Small intestine (tissue), 7 donors: ENCODE results near the gene RANBP3. TPM values are rescaled to one million over a fixed set of nuclear protein-coding genes. Genes with fewer than 3 reads are reported as not detected.
"Not testable (repeated sequence)": the region's sequence is repeated elsewhere in the genome, so short reads cannot be mapped to it uniquely, and the experiment has no call there.

ENCODE experiments used
- DNase-seq, 2 donors: peaks; one replicate each; pipeline versions ENCODE4 v3.0.0 to v3.0.0-alpha.2; 2013
- FAIRE-seq: peaks from 2 replicates; lab custom pipeline; 2012; peaks lifted over from hg19 to GRCh38; lab: Jason Lieb, UNC
- H3K27ac ChIP-seq, 3 donors: one replicate each; pipeline ENCODE4 v1.5.1; 2013; ENCODE audit warnings: low read length in 2 of 3, mild to moderate bottlenecking in 2 of 3, control low read depth in 1 of 3, inconsistent platforms in 1 of 3, low read depth in 1 of 3, moderate library complexity in 1 of 3
- H3K27me3 ChIP-seq, 3 donors: one replicate each; pipeline ENCODE4 v1.6.1; 2013; ENCODE audit warnings: low read length in 3 of 3, inconsistent platforms in 1 of 3; ENCODE audit not compliant: control insufficient read depth in 3 of 3, insufficient read depth in 3 of 3
- H3K36me3 ChIP-seq, 3 donors: one replicate each; pipeline ENCODE4 v1.6.1; 2013; ENCODE audit warnings: low read length in 3 of 3, inconsistent platforms in 1 of 3, low read depth in 1 of 3, mild to moderate bottlenecking in 1 of 3, moderate library complexity in 1 of 3; ENCODE audit not compliant: control insufficient read depth in 3 of 3, insufficient read depth in 2 of 3
- H3K4me1 ChIP-seq, 3 donors: one replicate each; pipeline ENCODE4 v1.6.1; 2013; ENCODE audit warnings: low read length in 2 of 3, inconsistent platforms in 1 of 3, low read depth in 1 of 3, mild to moderate bottlenecking in 1 of 3, moderate library complexity in 1 of 3; ENCODE audit not compliant: control insufficient read depth in 3 of 3, insufficient read depth in 2 of 3
- H3K4me3 ChIP-seq, 3 donors: one replicate each; pipeline ENCODE4 v1.5.1; 2013; ENCODE audit warnings: low read length in 3 of 3, control low read depth in 1 of 3, inconsistent platforms in 1 of 3, low read depth in 1 of 3, mild to moderate bottlenecking in 1 of 3, moderate library complexity in 1 of 3
- H3K9me3 ChIP-seq, 2 donors: one replicate each; pipeline ENCODE4 v1.6.1; 2013; ENCODE audit warnings: low read depth in 1 of 2, low read length in 1 of 2; ENCODE audit not compliant: control insufficient read depth in 2 of 2, insufficient read depth in 1 of 2
- WGBS, 3 donors: extraction: QIAGEN DNeasy Blood & Tissue Kit; methylation state at CpG; one replicate each; pipeline ENCODE4 v1.1.7; 2013; 5-methylcytosine and 5-hydroxymethylcytosine counted together
- polyA plus RNA-seq, 4 donors: library from polyadenylated mRNA; stranded (reverse) in 3 of 4; unstranded in 1 of 4; fragments of 200-250 nt in 3 of 4; fragments of 120-200 nt in 1 of 4; gene quantifications; one replicate each; pipeline versions ENCODE4 v1.2.1 to v1.2.3, GENCODE V29; 2013
- donor health status: healthy with polysubstance abuse.
- donor health status: control.
- donor health status: control.
- donor health status: Bipolar disorder and iron deficiency.
- donor health status: healthy.

RANBP3 gene
- polyA plus RNA-seq, 4 donors: 23.0 to 52.5 (median 38.3) TPM

GRCh38 chr19:5988517-5989387, 10.8 kb upstream of the RANBP3 start:
- WGBS, 3 donors: 82 to 87% (median 84%) methylated on average over 8 of the region's 8 CpGs
- Histone ChIP-seq H3K9me3 (peaks cover 0 to 3% of the 10 kb centered on the region in 2 donors), H3K27me3 (no peaks in the 10 kb centered on the region), H3K27ac (no peak overlapping the region), H3K4me1 (peaks cover 0 to 11% (median 0%) of the 10 kb centered on the region in 3 donors), H3K36me3 (peaks cover 0 to 26% (median 0%) of the 10 kb centered on the region in 3 donors), H3K4me3 (no peak overlapping the region)
- DNase-seq (no peak), FAIRE-seq (no peak)

GRCh38 chr19:5987077-5987818, 9.3 kb upstream of the RANBP3 start:
- Histone ChIP-seq H3K27ac (no peak overlapping the region), H3K36me3 (peaks cover 0 to 12% (median 0%) of the 10 kb centered on the region in 3 donors), H3K4me3 (peak overlapping the region in 1 of 3 donors; percentile 44), H3K27me3 (no peaks in the 10 kb centered on the region), H3K9me3 (peaks cover 0 to 3% of the 10 kb centered on the region in 2 donors), H3K4me1 (peaks cover 0 to 9% (median 0%) of the 10 kb centered on the region in 3 donors)
- DNase-seq (peak; percentile 89 to 90), FAIRE-seq (no peak)
- WGBS, 3 donors: 12 to 20% (median 17%) methylated on average over 17 of the region's 17 CpGs

GRCh38 chr19:5985837-5986236, 7.9 kb upstream of the RANBP3 start:
- not testable (repeated sequence) for FAIRE-seq, DNase-seq, H3K36me3 ChIP-seq, H3K27me3 ChIP-seq, H3K4me1 ChIP-seq, H3K4me3 ChIP-seq, H3K9me3 ChIP-seq
- WGBS, 3 donors: 88 to 93% (median 90%) methylated on average over 5 of the region's 5 CpGs
- peak overlapping the region in 1 of 3 donors; percentile 28 for H3K27ac ChIP-seq

DNA sequence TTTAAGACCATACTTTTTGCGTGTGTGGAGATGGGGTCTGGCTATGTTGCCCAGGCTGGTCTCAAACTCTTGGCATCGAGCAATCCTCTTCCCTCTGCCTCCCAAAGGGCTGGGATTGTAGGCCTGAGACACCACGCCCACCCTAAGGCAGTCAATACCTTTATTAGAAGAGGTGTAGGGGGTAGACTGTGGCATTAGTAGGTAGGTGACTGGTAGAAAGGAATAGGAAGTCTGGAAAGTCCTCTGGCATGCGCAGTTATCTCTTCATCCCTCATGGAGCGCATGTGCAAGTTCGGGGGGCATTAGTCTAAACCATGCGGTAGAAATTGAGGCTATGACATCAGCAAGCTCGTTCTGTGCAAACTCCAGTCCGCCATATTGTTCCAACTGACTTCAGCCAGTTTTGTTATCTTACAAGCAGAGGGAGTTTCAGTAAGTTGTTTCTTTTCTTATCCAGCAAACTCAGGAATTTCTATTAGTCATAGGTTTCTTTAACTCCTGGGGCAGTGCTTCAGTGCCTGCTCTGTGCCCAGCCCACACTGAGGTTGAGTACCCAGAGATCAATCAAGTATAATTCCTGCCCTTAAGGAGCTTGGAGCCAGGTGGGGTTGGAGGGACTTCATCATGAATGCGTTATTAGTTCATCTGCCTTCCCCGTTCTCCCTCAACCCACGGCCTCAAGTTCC, 7.3 kb upstream of the RANBP3 start:
- DNase-seq (no peak), FAIRE-seq (no peak)
- Histone ChIP-seq H3K9me3 (no peaks in the 10 kb centered on the region), H3K27ac (peak overlapping the region in 1 of 3 donors; percentile 28), H3K4me1 (peaks cover 0 to 9% (median 0%) of the 10 kb centered on the region in 3 donors), H3K4me3 (no peak overlapping the region), H3K27me3 (no peaks in the 10 kb centered on the region), H3K36me3 (no peaks in the 10 kb centered on the region)
- 85 to 89% (median 89%) methylated on average over 12 of the region's 12 CpGs for WGBS, 3 donors

GRCh38 chr19:5984600-5984999, 6.7 kb upstream of the RANBP3 start:
- Histone ChIP-seq H3K36me3 (no peaks in the 10 kb centered on the region), H3K27ac (no peak overlapping the region), H3K4me1 (peaks cover 0 to 9% (median 0%) of the 10 kb centered on the region in 3 donors), H3K9me3 (no peaks in the 10 kb centered on the region), H3K27me3 (no peaks in the 10 kb centered on the region), H3K4me3 (no peak overlapping the region)
- 64 to 86% (median 84%) methylated on average over 4 of the region's 4 CpGs for WGBS, 3 donors
- FAIRE-seq (no peak), DNase-seq (no peak)

GRCh38 chr19:5983367-5983955, 5.5 kb upstream of the RANBP3 start:
- no peaks in the 10 kb centered on the region for H3K9me3 ChIP-seq
- WGBS, 3 donors: 63 to 73% (median 65%) methylated on average over 14 of the region's 14 CpGs
- H3K36me3 ChIP-seq: no peaks in the 10 kb centered on the region
- no peak overlapping the region for H3K4me3 ChIP-seq
- peaks cover 0 to 16% (median 8%) of the 10 kb centered on the region in 3 donors for H3K4me1 ChIP-seq
- H3K27me3 ChIP-seq: no peaks in the 10 kb centered on the region
- DNase-seq: no peak
- no peak for FAIRE-seq
- H3K27ac ChIP-seq: peak overlapping the region in 1 of 3 donors; percentile 1

DNA sequence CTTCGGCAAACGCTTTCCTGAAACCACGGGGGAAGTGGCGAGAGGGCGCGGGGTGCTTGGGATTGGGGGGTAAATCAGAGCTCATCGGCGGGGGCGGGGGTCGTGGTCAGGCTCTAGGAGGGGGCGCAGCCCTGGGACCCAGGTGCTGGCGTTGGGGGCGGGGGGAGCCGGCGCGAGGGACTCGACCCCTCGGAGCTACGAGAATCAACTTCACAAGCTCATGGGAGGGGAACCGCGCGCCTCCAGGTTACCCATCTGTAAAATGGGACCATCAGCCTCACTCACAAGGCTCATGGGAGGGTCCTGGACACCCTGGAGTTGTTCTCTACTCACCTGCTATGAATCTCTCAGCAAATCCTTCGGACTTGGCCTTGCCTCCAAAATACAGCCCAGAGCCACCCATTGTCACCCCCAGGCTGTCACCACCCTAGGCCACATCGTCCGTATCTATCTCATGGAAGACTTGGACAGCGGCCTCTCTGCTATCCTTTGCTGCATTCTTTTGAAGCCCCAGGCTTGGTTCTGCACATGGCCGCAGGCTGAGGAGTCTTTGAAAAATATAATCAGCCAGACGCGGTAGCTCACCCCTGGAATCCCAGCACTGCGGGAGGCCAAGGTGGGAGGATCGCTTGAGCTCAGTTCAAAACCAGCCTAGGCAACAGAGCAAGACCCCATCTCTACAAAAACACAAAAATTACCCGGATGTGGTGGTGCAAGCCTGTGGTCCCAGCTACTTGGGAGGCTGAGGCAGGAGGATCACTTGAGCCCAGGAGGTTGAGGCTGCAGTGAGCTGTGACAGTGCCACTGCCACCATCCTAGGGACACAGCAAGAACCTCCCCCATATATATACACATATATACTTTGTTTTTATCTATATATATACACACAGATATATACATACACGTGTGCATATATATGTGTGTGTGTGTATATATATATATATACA, 939 bp upstream of the RANBP3 start:
- FAIRE-seq (no peak), DNase-seq (no peak)
- Histone ChIP-seq H3K27me3 (no peaks in the 10 kb centered on the region), H3K27ac (peak overlapping the region; percentile 75 to 93 (median 87)), H3K9me3 (no peaks in the 10 kb centered on the region), H3K4me1 (peaks cover 10 to 34% (median 19%) of the 10 kb centered on the region in 3 donors), H3K36me3 (peaks cover 0 to 12% (median 1%) of the 10 kb centered on the region in 3 donors), H3K4me3 (peak overlapping the region; percentile 27 to 92 (median 49))
- 41 to 54% (median 41%) methylated on average over 28 to 33 of the region's 33 CpGs for WGBS, 3 donors
